GM06990 (cell line): ENCODE measurements around the gene DIO3.

ENCODE experiments used
- DNase-seq: peaks from one replicate; pipeline ENCODE4 v3.0.0-alpha.2; 2011; ENCODE audit not compliant: insufficient read length; ENCODE audit errors: extremely low read depth
- H3K27me3 ChIP-seq: replicated peaks from 2 replicates; pipeline ENCODE4 v1.6.0; 2011; ENCODE audit warnings: low read length; ENCODE audit not compliant: control insufficient read depth, insufficient read depth
- H3K36me3 ChIP-seq: 2 replicates; pipeline ENCODE4 v1.5.1; 2011; ENCODE audit warnings: low read length; ENCODE audit not compliant: control insufficient read depth, insufficient read depth
- H3K4me3 ChIP-seq: replicated peaks from 2 replicates; pipeline ENCODE4 v1.5.1; 2011; ENCODE audit warnings: low read depth, mild to moderate bottlenecking, control low read depth, low read length
- CTCF ChIP-seq: IDR thresholded peaks from 2 replicates; pipeline ENCODE4 v1.5.1; 2011; ENCODE audit warnings: low read length, control low read depth, mild to moderate bottlenecking, inconsistent platforms; ENCODE audit not compliant: insufficient read depth, poor library complexity, severe bottlenecking

DIO3 gene

GRCh38 chr14:101518611-101519473, 42.5 kb upstream of the DIO3 start:
- H3K36me3 ChIP-seq, result no peaks in the 10 kb centered on the region
- no peak for TF ChIP-seq CTCF
- no peak for DNase-seq
- H3K27me3 ChIP-seq, result no peaks in the 10 kb centered on the region
- H3K4me3 ChIP-seq, result no peak overlapping the region

GRCh38 chr14:101520621-101521472, 40.4 kb upstream of the DIO3 start:
- no peak for DNase-seq
- Histone ChIP-seq H3K4me3 (no peak overlapping the region), H3K36me3 (no peaks in the 10 kb centered on the region), H3K27me3 (no peaks in the 10 kb centered on the region)
- TF ChIP-seq CTCF, result no peak

GRCh38 chr14:101521473-101521915, 39.8 kb upstream of the DIO3 start:
- no peaks in the 10 kb centered on the region for H3K36me3 ChIP-seq
- no peak for TF ChIP-seq CTCF
- H3K4me3 ChIP-seq, result no peak overlapping the region
- no peaks in the 10 kb centered on the region for H3K27me3 ChIP-seq
- no peak for DNase-seq

- H3K27me3 ChIP-seq, result no peaks in the 10 kb centered on the region
- H3K36me3 ChIP-seq, result no peaks in the 10 kb centered on the region
- no peak for DNase-seq
- H3K4me3 ChIP-seq, result no peak overlapping the region
- TF ChIP-seq CTCF, result no peak
Measured at GRCh38 chr14:101521978-101522377, 39.3 kb upstream of the DIO3 start.

GRCh38 chr14:101525640-101526527, 35.4 kb upstream of the DIO3 start:
- TF ChIP-seq CTCF, result no peak
- Histone ChIP-seq H3K4me3 (no peak overlapping the region), H3K27me3 (no peaks in the 10 kb centered on the region), H3K36me3 (no peaks in the 10 kb centered on the region)
- DNase-seq, result no peak
